ENCODE results near the gene PPP2R2C. TPM values are rescaled to one million over a fixed set of nuclear protein-coding genes. Genes with fewer than 3 reads are reported as not detected.

Gene PPP2R2C
- total RNA-seq, 1 experiment from 2014 or later: 32.9 TPM

- no peak overlapping the region for H3K4me2 ChIP-seq (ENCODE audit: low read length)
- no peak overlapping the region for H3K9ac ChIP-seq (ENCODE audit: low read length)
- ChIA-PET CTCF (no interaction called here), RAD21 (ENCODE audit: low non-redundant PET in 1 of 2, low total read pairs in 2 of 2, uncharacterized antibody in 2 of 2, unreplicated experiment in 2 of 2) (no interaction called here), POLR2A (no interaction called here)
- BruUV-seq (replicated peaks): no TSS peak
- H3K27me3 ChIP-seq (ENCODE audit: insufficient read depth, low read length): no peaks in the 10 kb centered on the region
- H3K9me3 ChIP-seq (ENCODE audit: control insufficient read depth in 1 of 2, insufficient read depth in 1 of 2, low read depth in 1 of 2, low read length in 2 of 2): peaks cover 0 to 7% of the 10 kb centered on the region in 2 experiments; a peak in 1 of 4 replicates
- H4K20me1 ChIP-seq (ENCODE audit: insufficient read depth): 0 out of 2 replicates have a peak, but pooled peaks cover 2% of the 10 kb centered on the region
- H3K79me2 ChIP-seq (ENCODE audit: insufficient read depth, low read length): peaks cover 37% of the 10 kb centered on the region
- H2AFZ ChIP-seq (ENCODE audit: low read depth, low read length, poor library complexity, severe bottlenecking): no peak overlapping the region
- no peak overlapping the region for H3K4me3 ChIP-seq (replicated peaks in 1 of 2; ENCODE audit: low read depth in 1 of 2, low read length in 2 of 2)
- ATAC-seq (no peak), DNase-seq (ENCODE audit: low read depth, low spot score) (no peak)
- H3K27ac ChIP-seq (ENCODE audit: low read depth, low read length): no peak overlapping the region
- H3K4me1 ChIP-seq (ENCODE audit: control insufficient read depth in 1 of 2, insufficient read depth in 2 of 2, low read length in 2 of 2): peaks cover 0 to 4% of the 10 kb centered on the region in 2 experiments; a peak in 1 of 4 replicates
- H3K36me3 ChIP-seq (ENCODE audit: control insufficient read depth in 1 of 2, insufficient read depth in 2 of 2, low read length in 2 of 2): 0 out of 4 replicates have a peak, but pooled peaks cover 0 to 4% of the 10 kb centered on the region in 2 experiments
- intact Hi-C loops (cut with micrococcal nuclease): no loop called here
- no peaks in the 10 kb centered on the region for H3K9me2 ChIP-seq (ENCODE audit: insufficient read depth)
- TF ChIP-seq ZNF274 (IDR thresholded peaks at IDR 0.05; ENCODE audit: low read depth, low read length) (no peak), JUND (IDR thresholded peaks at IDR 0.05) (no peak), ZFX (IDR thresholded peaks at IDR 0.05) (no peak), EZH2phosphoT487 (IDR thresholded peaks at IDR 0.05; ENCODE audit: borderline replicate concordance) (no peak), TCF7L2 (IDR thresholded peaks at IDR 0.05; ENCODE audit: borderline replicate concordance, extremely low read depth, insufficient read depth, insufficient read length) (no peak), SP1 (IDR thresholded peaks at IDR 0.05; ENCODE audit: low read depth) (no peak), YY1 (IDR thresholded peaks at IDR 0.05; ENCODE audit: extremely low read depth, insufficient replicate concordance, low read depth, low read length) (no peak), ELF1 (IDR thresholded peaks at IDR 0.05; ENCODE audit: borderline replicate concordance, low read depth) (no peak), POLR2A (IDR thresholded peaks at IDR 0.05; ENCODE audit: borderline replicate concordance, extremely low read depth, insufficient read depth, insufficient read length) (no peak), CBX3 (IDR thresholded peaks at IDR 0.05; ENCODE audit: low read depth) (no peak)
- TF ChIP-seq, protein P1, sequence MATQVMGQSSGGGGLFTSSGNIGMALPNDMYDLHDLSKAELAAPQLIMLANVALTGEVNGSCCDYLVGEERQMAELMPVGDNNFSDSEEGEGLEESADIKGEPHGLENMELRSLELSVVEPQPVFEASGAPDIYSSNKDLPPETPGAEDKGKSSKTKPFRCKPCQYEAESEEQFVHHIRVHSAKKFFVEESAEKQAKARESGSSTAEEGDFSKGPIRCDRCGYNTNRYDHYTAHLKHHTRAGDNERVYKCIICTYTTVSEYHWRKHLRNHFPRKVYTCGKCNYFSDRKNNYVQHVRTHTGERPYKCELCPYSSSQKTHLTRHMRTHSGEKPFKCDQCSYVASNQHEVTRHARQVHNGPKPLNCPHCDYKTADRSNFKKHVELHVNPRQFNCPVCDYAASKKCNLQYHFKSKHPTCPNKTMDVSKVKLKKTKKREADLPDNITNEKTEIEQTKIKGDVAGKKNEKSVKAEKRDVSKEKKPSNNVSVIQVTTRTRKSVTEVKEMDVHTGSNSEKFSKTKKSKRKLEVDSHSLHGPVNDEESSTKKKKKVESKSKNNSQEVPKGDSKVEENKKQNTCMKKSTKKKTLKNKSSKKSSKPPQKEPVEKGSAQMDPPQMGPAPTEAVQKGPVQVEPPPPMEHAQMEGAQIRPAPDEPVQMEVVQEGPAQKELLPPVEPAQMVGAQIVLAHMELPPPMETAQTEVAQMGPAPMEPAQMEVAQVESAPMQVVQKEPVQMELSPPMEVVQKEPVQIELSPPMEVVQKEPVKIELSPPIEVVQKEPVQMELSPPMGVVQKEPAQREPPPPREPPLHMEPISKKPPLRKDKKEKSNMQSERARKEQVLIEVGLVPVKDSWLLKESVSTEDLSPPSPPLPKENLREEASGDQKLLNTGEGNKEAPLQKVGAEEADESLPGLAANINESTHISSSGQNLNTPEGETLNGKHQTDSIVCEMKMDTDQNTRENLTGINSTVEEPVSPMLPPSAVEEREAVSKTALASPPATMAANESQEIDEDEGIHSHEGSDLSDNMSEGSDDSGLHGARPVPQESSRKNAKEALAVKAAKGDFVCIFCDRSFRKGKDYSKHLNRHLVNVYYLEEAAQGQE (IDR thresholded peaks at IDR 0.05; ENCODE audit: low read depth): no peak
- TF ChIP-seq, protein P2, sequence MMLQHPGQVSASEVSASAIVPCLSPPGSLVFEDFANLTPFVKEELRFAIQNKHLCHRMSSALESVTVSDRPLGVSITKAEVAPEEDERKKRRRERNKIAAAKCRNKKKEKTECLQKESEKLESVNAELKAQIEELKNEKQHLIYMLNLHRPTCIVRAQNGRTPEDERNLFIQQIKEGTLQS (IDR thresholded peaks at IDR 0.05): no peak
These were observed 8.8 kb downstream of the PPP2R2C start for GRCh38 chr4:6463311-6464289.

Measured in HCT116 (cell line).